Lung (tissue), 12 donors: ENCODE measurements around the gene TULP4. TPM values are rescaled to one million over a fixed set of nuclear protein-coding genes. Genes with fewer than 3 reads are reported as not detected.
"Not testable (repeated sequence)": the region's sequence is repeated elsewhere in the genome, so short reads cannot be mapped to it uniquely, and the experiment has no call there.

Source experiments
- ATAC-seq: fragments of 200-7000 bp; cut with Tn5 transposase; one replicate; pipeline ENCODE4 v1.9.1; 2020; ENCODE audit warnings: moderate number of reproducible peaks; ENCODE audit not compliant: insufficient read depth, low FRiP score
- DNase-seq, 3 donors: peaks; one replicate each; pipeline ENCODE4 v3.0.0-alpha.2; 2013 to 2017
- H3K27ac ChIP-seq, 2 donors: one replicate each; pipeline ENCODE4 v1.5.1; 2013; ENCODE audit warnings: mild to moderate bottlenecking in 2 of 2, moderate library complexity in 2 of 2, control low read depth in 1 of 2, inconsistent platforms in 1 of 2, low read depth in 1 of 2, low read length in 1 of 2
- H3K27me3 ChIP-seq, 3 donors: one replicate each; pipeline ENCODE4 v1.5.1; 2013; ENCODE audit warnings: low read length in 2 of 3; ENCODE audit not compliant: control insufficient read depth in 3 of 3, insufficient read depth in 3 of 3
- H3K36me3 ChIP-seq, 4 donors: one replicate each; pipeline ENCODE4 v1.5.1; 2013; ENCODE audit warnings: low read length in 4 of 4, mild to moderate bottlenecking in 1 of 4, moderate library complexity in 1 of 4; ENCODE audit not compliant: control insufficient read depth in 4 of 4, insufficient read depth in 4 of 4
- H3K4me1 ChIP-seq, 5 donors: one replicate each; pipeline ENCODE4 v1.5.1; 2013; ENCODE audit warnings: low read length in 5 of 5, mild to moderate bottlenecking in 2 of 5, moderate library complexity in 1 of 5; ENCODE audit not compliant: control insufficient read depth in 5 of 5, insufficient read depth in 5 of 5
- H3K4me3 ChIP-seq: one replicate; pipeline ENCODE4 v1.5.1; 2013; ENCODE audit warnings: mild to moderate bottlenecking, control low read depth, moderate library complexity
- H3K9ac ChIP-seq, 2 donors: one replicate each; pipeline ENCODE4 v1.5.1; 2013; ENCODE audit warnings: low read length in 2 of 2, control low read depth in 1 of 2; ENCODE audit not compliant: insufficient read depth in 1 of 2
- H3K9me3 ChIP-seq, 4 donors: one replicate each; pipeline ENCODE4 v1.5.1; 2013; ENCODE audit warnings: low read length in 3 of 4, mild to moderate bottlenecking in 1 of 4, moderate library complexity in 1 of 4; ENCODE audit not compliant: control insufficient read depth in 4 of 4, insufficient read depth in 3 of 4
- CTCF ChIP-seq: IDR thresholded peaks from 2 replicates; pipeline ENCODE4 v1.5.1; 2012; ENCODE audit warnings: mild to moderate bottlenecking; ENCODE audit errors: control extremely low read depth, extremely low read depth
- WGBS, 2 donors: extraction: QIAGEN DNeasy Blood & Tissue Kit; methylation state at CpG; one replicate each; pipeline ENCODE4 v1.1.7; 2013; 5-methylcytosine and 5-hydroxymethylcytosine counted together
- polyA plus RNA-seq, 2 donors: library from polyadenylated mRNA; stranded (reverse); fragments of 200-250 nt; gene quantifications; one replicate each; pipeline ENCODE4 v1.2.1, GENCODE V29; 2013
- total RNA-seq, 2 donors: library from RNA; depleted of rRNA in 1 of 2; stranded (reverse); fragments of >200 nt in 1 of 2; gene quantifications; one replicate each; pipeline ENCODE4 v1.2.1, GENCODE V29; 2014 to 2021
- donor health status: control.
- donor health status: control.
- donor health status: Bipolar disorder and iron deficiency.
- donor health status: healthy.
- donor health status: DM: yes; HTN: yes; CAD: no.

Gene TULP4
- total and polyA plus RNA-seq, 4 donors: 4.5 to 147 (median 39.2) TPM

GRCh38 chr6:158347335-158347734, 35.1 kb downstream of the TULP4 start:
- TF ChIP-seq CTCF: no peak

GRCh38 chr6:158348737-158349504, 36.7 kb downstream of the TULP4 start:
- not testable (repeated sequence) for H3K36me3 ChIP-seq, DNase-seq, H3K9me3 ChIP-seq, H3K4me1 ChIP-seq, ATAC-seq, H3K9ac ChIP-seq, H3K4me3 ChIP-seq, H3K27ac ChIP-seq, H3K27me3 ChIP-seq
- WGBS, 2 donors: 91 to 95% methylated on average over 40 to 47 of the region's 47 CpGs

More at GRCh38 chr6:158347335-158347734, 35.1 kb downstream of the TULP4 start:
- Histone ChIP-seq H3K27me3 (no peaks in the 10 kb centered on the region), H3K4me1 (peaks cover 0 to 2% (median 0%) of the 10 kb centered on the region in 5 donors), H3K27ac (no peak overlapping the region), H3K4me3 (no peak overlapping the region), H3K36me3 (peaks cover 0 to 2% (median 0%) of the 10 kb centered on the region in 4 donors), H3K9ac (no peak overlapping the region), H3K9me3 (peaks cover 0 to 3% (median 1%) of the 10 kb centered on the region in 4 donors)
- DNase-seq (no peak), ATAC-seq (no peak)
- 96 to 99% methylated on average over 2 of the region's 2 CpGs for WGBS, 2 donors

- not testable (repeated sequence) for H3K4me1 ChIP-seq, H3K27ac ChIP-seq, H3K9ac ChIP-seq, H3K36me3 ChIP-seq, H3K27me3 ChIP-seq, ATAC-seq, H3K4me3 ChIP-seq, DNase-seq, H3K9me3 ChIP-seq
- 94 to 97% methylated on average over 52 to 54 of the region's 54 CpGs for WGBS, 2 donors
These were observed 37.4 kb downstream of the TULP4 start for GRCh38 chr6:158349505-158350275.

GRCh38 chr6:158350731-158351130, 38.5 kb downstream of the TULP4 start:
- DNase-seq, H3K27me3 ChIP-seq, ATAC-seq, H3K36me3 ChIP-seq, H3K4me1 ChIP-seq, H3K9me3 ChIP-seq, H3K4me3 ChIP-seq, H3K27ac ChIP-seq, H3K9ac ChIP-seq: not testable (repeated sequence)
- 97 to 98% methylated on average over 7 of the region's 7 CpGs for WGBS, 2 donors
